ENCODE data around the gene UGGT2. TPM values are rescaled to one million over a fixed set of nuclear protein-coding genes. Genes with fewer than 3 reads are reported as not detected.
"Not testable (repeated sequence)": the region's sequence is repeated elsewhere in the genome, so short reads cannot be mapped to it uniquely, and the experiment has no call there.

Gene UGGT2
- total RNA-seq, 1 donor = 63.0 TPM

GRCh38 chr13:95779522-95779921 lies 273.7 kb downstream of the UGGT2 start:
- DNase-seq (ENCODE audit: low read depth) = no peak
- TF ChIP-seq CTCF (IDR thresholded peaks at IDR 0.05; ENCODE audit: insufficient read depth, low read depth, low read length) = no peak
- no peak overlapping the region for H3K4me3 ChIP-seq (ENCODE audit: low read depth, low read length)

GRCh38 chr13:95771905-95772304 lies 281.3 kb downstream of the UGGT2 start:
- TF ChIP-seq CTCF (IDR thresholded peaks at IDR 0.05; ENCODE audit: insufficient read depth, low read depth, low read length) = no peak
- DNase-seq (ENCODE audit: low read depth) = no peak
- no peak overlapping the region for H3K4me3 ChIP-seq (ENCODE audit: low read depth, low read length)

DNA sequence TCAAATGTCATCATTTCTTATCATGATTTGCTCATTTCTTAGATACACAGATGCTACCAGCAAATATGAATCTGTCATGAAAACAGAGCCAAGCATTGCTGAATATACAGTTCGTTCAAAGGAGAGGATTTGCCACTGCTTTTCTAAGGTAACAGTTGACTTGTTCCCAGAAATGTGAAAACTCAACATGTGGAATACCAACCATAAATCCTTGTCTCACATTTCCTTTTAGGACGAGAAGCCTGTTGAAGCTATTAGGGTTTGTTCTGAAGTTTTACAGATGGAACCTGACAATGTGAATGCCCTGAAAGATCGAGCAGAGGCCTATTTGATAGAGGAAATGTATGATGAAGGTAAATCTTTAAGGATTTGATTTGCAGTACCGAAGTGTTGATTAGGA lies 289.6 kb downstream of the UGGT2 start:
- no peak for TF ChIP-seq CTCF (IDR thresholded peaks at IDR 0.05; ENCODE audit: insufficient read depth, low read depth, low read length)
- no peak overlapping the region for H3K4me3 ChIP-seq (ENCODE audit: low read depth, low read length)
- DNase-seq (ENCODE audit: low read depth) = no peak

GRCh38 chr13:95762626-95763025 lies 290.6 kb downstream of the UGGT2 start:
- DNase-seq (ENCODE audit: low read depth); H3K4me3 ChIP-seq (ENCODE audit: low read depth, low read length): not testable (repeated sequence)

DNA sequence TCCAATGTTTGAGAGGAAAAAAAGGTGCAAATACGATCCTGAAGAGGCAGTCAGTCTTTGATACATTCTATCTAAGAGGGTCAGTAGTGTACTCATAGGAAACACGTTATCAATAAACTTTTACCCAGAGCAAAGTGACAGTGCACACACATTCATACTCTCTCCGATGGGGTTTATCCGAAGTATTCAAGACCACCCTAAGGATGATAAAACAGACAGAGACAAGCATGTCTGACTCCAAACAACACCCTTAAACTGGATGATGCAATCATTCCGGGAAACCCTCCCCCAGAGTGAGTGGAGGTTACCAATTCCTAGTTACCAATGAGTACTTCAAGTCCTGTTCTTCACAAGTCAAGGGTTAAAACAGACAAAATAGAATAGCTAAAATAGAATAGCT lies 297.1 kb downstream of the UGGT2 start:
- TF ChIP-seq CTCF (IDR thresholded peaks at IDR 0.05; ENCODE audit: insufficient read depth, low read depth, low read length) = no peak
- H3K4me3 ChIP-seq (ENCODE audit: low read depth, low read length) = no peak overlapping the region
- peak; percentile 20 for DNase-seq (ENCODE audit: low read depth)

DNA sequence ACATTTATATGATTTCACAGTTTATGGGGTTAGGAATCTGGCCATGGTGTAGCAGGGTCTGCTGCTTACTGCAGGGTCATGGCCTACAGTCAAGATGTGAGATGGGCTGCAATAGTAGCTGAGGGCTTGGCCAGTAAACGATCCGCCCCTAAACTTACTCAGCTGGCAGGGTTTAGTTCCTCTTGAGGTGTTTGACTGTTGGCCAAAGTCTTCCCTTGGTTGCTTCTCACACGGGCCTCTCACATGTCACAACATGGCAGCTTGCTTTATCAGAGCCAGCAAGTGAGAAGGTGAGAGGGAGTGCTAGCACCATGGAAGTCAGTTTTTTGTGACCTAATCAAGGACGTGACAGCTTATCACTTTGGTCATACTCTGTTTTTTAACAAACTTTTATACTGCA lies 299.1 kb downstream of the UGGT2 start:
- no peak overlapping the region for H3K4me3 ChIP-seq (ENCODE audit: low read depth, low read length)
- DNase-seq (ENCODE audit: low read depth) = peak; percentile 12
- TF ChIP-seq CTCF (IDR thresholded peaks at IDR 0.05; ENCODE audit: insufficient read depth, low read depth, low read length) = no peak

DNA sequence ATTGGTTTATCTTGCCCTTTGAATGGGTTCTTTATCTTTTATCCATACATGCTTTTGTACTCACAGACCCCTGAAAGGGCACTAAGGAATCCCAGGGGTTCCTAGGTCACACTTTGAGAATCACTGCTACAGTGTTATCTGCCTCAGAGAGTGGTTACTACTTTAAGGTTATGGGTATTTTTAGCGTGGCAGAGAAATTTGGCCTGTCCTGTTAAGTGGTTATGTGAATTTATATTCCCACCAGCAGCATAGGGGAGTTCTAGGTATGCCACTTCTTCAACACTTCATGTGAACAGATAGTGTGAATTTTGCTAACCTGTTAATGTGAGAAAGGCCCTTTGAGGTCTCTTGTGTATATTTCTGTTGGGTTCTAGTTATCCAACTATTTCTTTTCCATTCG lies 300.5 kb downstream of the UGGT2 start:
- TF ChIP-seq CTCF (IDR thresholded peaks at IDR 0.05; ENCODE audit: insufficient read depth, low read depth, low read length) = no peak
- no peak for DNase-seq (ENCODE audit: low read depth)

More for the DNA sequence above, 300.5 kb downstream of the UGGT2 start:
- H3K4me3 ChIP-seq (ENCODE audit: low read depth, low read length) = no peak overlapping the region

Small RNA genes within 50 kb of the gene (small RNA-seq; reads per million reads assigned to genes)
- not detected for gene HMGN1P24

Other genes starting within 250 kb of the UGGT2 start
- gene HS6ST3, start 36.7 kb upstream of the UGGT2 start, total RNA-seq = not detected in 2 replicates

Data from fibroblast of villous mesenchyme (primary cell).